ENCODE results near the gene CNTROB.

Gene CNTROB

DNA sequence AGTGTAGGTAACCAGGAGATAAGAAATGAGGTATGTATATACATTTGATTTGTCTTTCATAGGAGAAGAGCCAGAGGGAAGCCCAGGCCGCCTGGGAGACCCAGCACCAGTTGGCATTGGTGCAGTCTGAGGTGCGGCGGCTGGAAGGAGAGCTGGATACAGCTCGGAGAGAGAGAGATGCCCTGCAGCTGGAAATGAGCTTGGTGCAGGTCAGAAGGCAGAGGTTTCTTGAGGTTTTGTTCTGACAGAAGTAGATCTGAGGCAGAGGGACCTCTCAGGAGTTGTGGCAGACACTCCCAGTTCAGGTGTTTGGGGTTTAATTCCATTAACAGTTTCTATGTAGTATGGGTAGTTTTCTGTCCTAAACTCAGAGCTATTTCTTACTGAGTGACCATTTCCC lies 8.0 kb downstream of the CNTROB start:
- no peak for DNase-seq (ENCODE audit: low spot score)
- POLR2A ChIA-PET (ENCODE audit: low non-redundant PET), result no interaction called here
- TF ChIP-seq, protein P1, sequence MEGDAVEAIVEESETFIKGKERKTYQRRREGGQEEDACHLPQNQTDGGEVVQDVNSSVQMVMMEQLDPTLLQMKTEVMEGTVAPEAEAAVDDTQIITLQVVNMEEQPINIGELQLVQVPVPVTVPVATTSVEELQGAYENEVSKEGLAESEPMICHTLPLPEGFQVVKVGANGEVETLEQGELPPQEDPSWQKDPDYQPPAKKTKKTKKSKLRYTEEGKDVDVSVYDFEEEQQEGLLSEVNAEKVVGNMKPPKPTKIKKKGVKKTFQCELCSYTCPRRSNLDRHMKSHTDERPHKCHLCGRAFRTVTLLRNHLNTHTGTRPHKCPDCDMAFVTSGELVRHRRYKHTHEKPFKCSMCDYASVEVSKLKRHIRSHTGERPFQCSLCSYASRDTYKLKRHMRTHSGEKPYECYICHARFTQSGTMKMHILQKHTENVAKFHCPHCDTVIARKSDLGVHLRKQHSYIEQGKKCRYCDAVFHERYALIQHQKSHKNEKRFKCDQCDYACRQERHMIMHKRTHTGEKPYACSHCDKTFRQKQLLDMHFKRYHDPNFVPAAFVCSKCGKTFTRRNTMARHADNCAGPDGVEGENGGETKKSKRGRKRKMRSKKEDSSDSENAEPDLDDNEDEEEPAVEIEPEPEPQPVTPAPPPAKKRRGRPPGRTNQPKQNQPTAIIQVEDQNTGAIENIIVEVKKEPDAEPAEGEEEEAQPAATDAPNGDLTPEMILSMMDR (conservative IDR thresholded peaks at IDR 0.05; ENCODE audit: low read depth), result no peak
- no peak overlapping the region for H3K27ac ChIP-seq
- CTCF ChIA-PET, result interaction anchor here (0.6 kb wide), 1 partner anchor 171 kb away, joined by 3 read pairs; no protein-coding TSS in a partner anchor

DNA sequence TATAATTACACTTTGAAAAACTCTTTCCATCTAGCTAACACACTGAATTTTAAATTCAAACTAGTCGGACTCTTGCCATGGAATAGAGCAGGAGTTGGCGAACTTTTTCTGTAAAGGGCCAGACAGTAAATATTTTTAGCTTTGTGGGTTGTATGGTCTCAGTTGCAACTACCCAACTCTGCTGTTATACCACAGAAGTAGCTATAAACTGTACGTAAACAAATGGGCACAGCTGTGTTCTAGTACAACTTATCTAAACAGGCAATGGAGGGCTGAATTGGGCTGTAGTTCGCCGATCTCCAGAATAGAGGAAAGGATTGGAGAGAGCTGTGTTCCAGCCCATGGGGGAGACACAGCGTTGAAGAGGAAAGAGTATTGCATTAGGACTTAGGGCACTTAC lies 8.7 kb downstream of the CNTROB start:
- TF ChIP-seq, protein P1 (conservative IDR thresholded peaks at IDR 0.05; ENCODE audit: low read depth), result no peak
- DNase-seq (ENCODE audit: low spot score), result no peak
- POLR2A ChIA-PET (ENCODE audit: low non-redundant PET), result no interaction called here
- CTCF ChIA-PET, result interaction anchor here (0.6 kb wide), 1 partner anchor 170 kb away, joined by 3 read pairs; no protein-coding TSS in a partner anchor
- H3K27ac ChIP-seq, result no peak overlapping the region

- H3K27ac ChIP-seq, result no peak overlapping the region
- ChIA-PET CTCF (no interaction called here), POLR2A (ENCODE audit: low non-redundant PET) (interaction anchor here (0.5 kb wide), 1 partner anchor 55 kb away, joined by 3 read pairs; no protein-coding TSS in a partner anchor)
- TF ChIP-seq, protein P1 (conservative IDR thresholded peaks at IDR 0.05; ENCODE audit: low read depth), result no peak
- no peak for DNase-seq (ENCODE audit: low spot score)
Observed at GRCh38 chr17:7943291-7943690, 11.3 kb downstream of the CNTROB start.

DNA sequence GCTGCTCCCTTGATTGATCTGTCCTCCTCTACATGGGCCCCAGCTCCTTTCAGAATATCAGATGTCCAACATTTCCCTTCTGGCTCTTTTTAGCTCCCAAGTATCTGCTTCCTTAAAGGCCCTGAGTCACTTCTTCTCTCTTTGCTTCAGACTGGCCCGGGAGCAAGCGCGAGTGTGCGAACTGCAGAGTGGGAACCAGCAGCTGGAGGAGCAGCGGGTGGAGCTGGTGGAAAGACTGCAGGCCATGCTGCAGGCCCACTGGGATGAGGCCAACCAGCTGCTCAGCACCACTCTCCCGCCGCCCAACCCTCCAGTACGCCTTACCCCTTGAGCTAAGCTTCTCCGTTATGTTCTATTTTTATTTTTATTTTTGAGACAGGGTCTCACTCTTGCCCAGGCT lies 12.3 kb downstream of the CNTROB start:
- DNase-seq (ENCODE audit: low spot score), result no peak
- TF ChIP-seq, protein P1 (conservative IDR thresholded peaks at IDR 0.05; ENCODE audit: low read depth), result no peak
- H3K27ac ChIP-seq, result no peak overlapping the region
- ChIA-PET POLR2A (ENCODE audit: low non-redundant PET) (interaction anchor here (0.6 to 0.9 kb wide), 2 partner anchors 12 to 293 kb away, joined by 3 to 4 read pairs; no protein-coding TSS in a partner anchor), CTCF (interaction anchor here (0.9 to 1.6 kb wide), 2 partner anchors 11 to 97 kb away, joined by 3 to 6 read pairs; no protein-coding TSS in a partner anchor)

DNA sequence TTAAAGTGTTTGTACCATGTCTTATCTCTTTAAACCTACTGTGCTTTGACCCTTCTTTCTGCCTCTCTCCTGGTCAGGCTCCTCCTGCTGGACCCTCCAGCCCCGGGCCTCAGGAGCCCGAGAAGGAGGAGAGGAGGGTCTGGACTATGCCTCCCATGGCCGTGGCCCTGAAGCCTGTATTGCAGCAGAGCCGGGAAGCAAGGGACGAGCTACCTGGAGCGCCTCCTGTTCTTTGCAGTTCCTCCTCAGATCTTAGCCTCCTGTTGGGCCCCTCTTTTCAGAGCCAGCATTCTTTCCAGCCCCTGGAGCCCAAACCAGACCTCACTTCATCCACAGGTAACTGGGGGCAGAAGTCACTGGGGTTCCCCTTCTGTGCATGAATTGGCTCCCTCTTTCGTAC lies 13.6 kb downstream of the CNTROB start:
- CTCF ChIA-PET, result no interaction called here
- no peak for DNase-seq (ENCODE audit: low spot score)
- POLR2A ChIA-PET (ENCODE audit: low non-redundant PET), result no interaction called here
- TF ChIP-seq, protein P1 (conservative IDR thresholded peaks at IDR 0.05; ENCODE audit: low read depth), result no peak
- no peak overlapping the region for H3K27ac ChIP-seq

GRCh38 chr17:7946441-7946840 lies 14.4 kb downstream of the CNTROB start:
- H3K27ac ChIP-seq, result no peak overlapping the region
- TF ChIP-seq, protein P1 (conservative IDR thresholded peaks at IDR 0.05; ENCODE audit: low read depth), result no peak
- no peak for DNase-seq (ENCODE audit: low spot score)
- ChIA-PET POLR2A (ENCODE audit: low non-redundant PET) (interaction anchor here (0.6 kb wide), 1 partner anchor 12 kb away, joined by 4 read pairs; no protein-coding TSS in a partner anchor), CTCF (no interaction called here)
